K562 (cell line): ENCODE results near the gene SLC2A4. TPM values are rescaled to one million over a fixed set of nuclear protein-coding genes. Genes with fewer than 3 reads are reported as not detected.

Experiments used
- ARNT ChIP-seq, 2 experiments: fragments of 450-650 bp; IDR thresholded peaks; 2 replicates each; pipeline ENCODE4 v1.6.1; 2016; ENCODE audit warnings: mild to moderate bottlenecking in 1 of 2
- ATF7 ChIP-seq: fragments of 450-650 bp; IDR thresholded peaks from 2 replicates; pipeline ENCODE4 v1.7.1; 2014; ENCODE audit warnings: mild to moderate bottlenecking, moderate library complexity
- BDP1 ChIP-seq: IDR thresholded peaks from 3 replicates; pipeline ENCODE4 v1.6.1; 2011; ENCODE audit not compliant: insufficient read length, insufficient read depth
- EP300 ChIP-seq: IDR thresholded peaks from 2 replicates; pipeline ENCODE4 v1.6.1; 2012; ENCODE audit warnings: low read length, improper control_type of control experiment
- FOXK2 ChIP-seq, 2 experiments: fragments of 450-650 bp; IDR thresholded peaks in 1 of 2; conservative IDR thresholded peaks in 1 of 2; 2 replicates each; pipeline ENCODE4 v1.6.1; 2016; ENCODE audit warnings: low read depth in 2 of 2, mild to moderate bottlenecking in 1 of 2
- GABPB1 ChIP-seq: sonication (generic); formaldehyde crosslinking; IDR thresholded peaks from 2 replicates; pipeline ENCODE4 v1.8.0; 2022; ENCODE audit warnings: mild to moderate bottlenecking, missing genetic modification reagents
- GATAD2B ChIP-seq: fragments of 450-650 bp; IDR thresholded peaks from 2 replicates; pipeline ENCODE4 v1.6.1; 2017; ENCODE audit warnings: mild to moderate bottlenecking, borderline replicate concordance
- MAFK ChIP-seq: IDR thresholded peaks from 2 replicates; pipeline ENCODE4 v1.6.1; 2011; ENCODE audit warnings: low read length, improper control_type of control experiment
- MAZ ChIP-seq, 2 experiments: fragments of 450-650 bp in 1 of 2; sonication (generic) in 1 of 2; formaldehyde crosslinking; IDR thresholded peaks in 1 of 2; conservative IDR thresholded peaks in 1 of 2; 2 replicates each; pipeline versions ENCODE4 v1.4.0 to v1.5.0; 2020; ENCODE audit warnings: mild to moderate bottlenecking in 1 of 2, missing genetic modification reagents in 1 of 2
- MLLT1 ChIP-seq, 2 experiments: fragments of 450-650 bp; IDR thresholded peaks; 2 replicates each; pipeline ENCODE4 v1.6.1; 2016
- NFE2 ChIP-seq: IDR thresholded peaks from 2 replicates; pipeline ENCODE4 v1.6.1; 2014; ENCODE audit warnings: antibody characterized with exemption, low read depth
- NKRF ChIP-seq: fragments of 450-650 bp; IDR thresholded peaks from 2 replicates; pipeline ENCODE4 v1.6.1; 2016; ENCODE audit warnings: borderline replicate concordance
- NR2C2 ChIP-seq, 2 experiments: fragments of 200-800 bp in 1 of 2; sonication (Bioruptor generic) in 1 of 2; sonication (generic) in 1 of 2; formaldehyde crosslinking in 1 of 2; IDR thresholded peaks; 2 replicates each; pipeline versions ENCODE4 v1.6.1 to v1.8.0; 2016 to 2022; ENCODE audit warnings: mild to moderate bottlenecking in 1 of 2, missing compliant biosample characterization in 1 of 2, missing genetic modification characterization in 1 of 2, missing genetic modification reagents in 1 of 2
- PHF20 ChIP-seq: fragments of 450-650 bp; IDR thresholded peaks from 2 replicates; pipeline ENCODE4 v1.6.1; 2018; ENCODE audit not compliant: partially characterized antibody
- POLR2A ChIP-seq: fragments of 450-650 bp; conservative IDR thresholded peaks from 2 replicates; pipeline ENCODE4 v1.6.1; 2016
- POLR2H ChIP-seq: IDR thresholded peaks from 2 replicates; pipeline ENCODE4 v1.6.1; 2016; ENCODE audit warnings: missing genetic modification characterization, low read depth, mild to moderate bottlenecking, control low read depth, missing compliant biosample characterization, moderate library complexity
- SNIP1 ChIP-seq: fragments of 450-650 bp; IDR thresholded peaks from 2 replicates; pipeline ENCODE4 v1.7.1; 2017; ENCODE audit warnings: low read depth, mild to moderate bottlenecking
- SP1 ChIP-seq: sonication (generic); formaldehyde crosslinking; IDR thresholded peaks from 2 replicates; pipeline ENCODE4 v1.8.1; 2022; ENCODE audit warnings: mild to moderate bottlenecking, missing genetic modification reagents
- SRF ChIP-seq, 2 experiments: fragments of 250-450, 450-650 bp in 1 of 2; sonication (Bioruptor Pico) in 1 of 2; sonication (generic) in 1 of 2; formaldehyde crosslinking; IDR thresholded peaks; 2 replicates each; pipeline versions ENCODE4 v1.5.0 to v1.5.1; 2020 to 2022; ENCODE audit warnings: mild to moderate bottlenecking in 1 of 2, missing genetic modification reagents in 1 of 2
- TCF3 ChIP-seq: sonication (generic); formaldehyde crosslinking; IDR thresholded peaks from 2 replicates; pipeline ENCODE4 v1.4.0; 2020; ENCODE audit warnings: mild to moderate bottlenecking, missing genetic modification reagents
- U2AF2 ChIP-seq: fragments of 200-400 bp; formaldehyde crosslinking; optimal IDR thresholded peaks from 2 replicates; pipeline ENCODE3; 2017; ENCODE audit warnings: low read depth, mild to moderate bottlenecking, low read length
- ZBTB7A ChIP-seq: IDR thresholded peaks from 2 replicates; pipeline ENCODE4 v1.6.1; 2011; ENCODE audit warnings: low read depth, mild to moderate bottlenecking, low read length, moderate library complexity, borderline replicate concordance; ENCODE audit not compliant: control insufficient read depth
- ZNF274 ChIP-seq: IDR thresholded peaks from 2 replicates; pipeline ENCODE4 v1.6.1; 2011; ENCODE audit warnings: low read depth, mild to moderate bottlenecking, low read length, moderate library complexity, borderline replicate concordance
- ZNF79 ChIP-seq: fragments of 250-450 bp; sonication (Bioruptor Pico); IDR thresholded peaks from 2 replicates; pipeline ENCODE4 v1.4.0; 2020; ENCODE audit warnings: low read depth, mild to moderate bottlenecking, moderate library complexity
- polyA plus RNA-seq, 8 experiments: library from polyadenylated mRNA; depleted of rRNA in 4 of 8; stranded (reverse) in 5 of 8; unstranded in 3 of 8; fragments of >200 nt; fragmentation: Nextera tagmentation in 2 of 8; fragmentation: Illumina TruSeq in 1 of 8; extraction: Ambion mirVana in 2 of 8; extraction: Trizol in 1 of 8; gene quantifications; 2 replicates each; pipeline versions ENCODE4 v1.2.1 to v1.2.3, GENCODE V29; 2011 to 2014; ENCODE audit warnings: inconsistent platforms in 1 of 8, missing spikeins in 1 of 8
- total RNA-seq, 7 experiments: library from RNA; depleted of rRNA in 6 of 7; stranded (reverse); fragments of >200 nt in 6 of 7; fragmentation: Illumina TruSeq in 2 of 7; extraction: Trizol in 2 of 7; gene quantifications; 2 replicates each; pipeline versions ENCODE4 v1.2.1 to v1.2.3, GENCODE V29; 2011 to 2021; ENCODE audit warnings: low replicate concordance in 1 of 7
- TF ChIP-seq, protein P1 (sequence below): sonication (generic); formaldehyde crosslinking; IDR thresholded peaks from 2 replicates; pipeline ENCODE4 v1.8.1; 2022; ENCODE audit warnings: missing genetic modification reagents

The SLC2A4 gene
- total and polyA plus RNA-seq, 9 of the 15 experiments (the other 6 are each of a cell fraction or from before 2014, with no cell fraction given), result 0.74 to 3.5 (median 1.6) TPM

GRCh38 chr17:7306911-7307685 lies 25.6 kb downstream of the SLC2A4 start, which contains the start of gene EIF5A (continued):
- TF ChIP-seq POLR2A (peak; percentile 83), MAFK (no peak), ZNF274 (no peak), SNIP1 (peak; percentile 88), MLLT1 (IDR thresholded peaks at IDR 0.05) (peak in 1 of 2 experiments; percentile 96; a peak in 2 of 4 replicates), EP300 (no peak), BDP1 (no peak), GATAD2B (no peak), SP1 (peak; percentile 61), NR2C2 (CRISPR knock-in tag; IDR thresholded peaks at IDR 0.05) (no peak), NR2C2 (tag; IDR thresholded peaks at IDR 0.05) (peak; percentile 42; the same call in 1 of the 2 replicates), GABPB1 (CRISPR knock-in tag) (peak; percentile 54), FOXK2 (conservative IDR thresholded peaks at IDR 0.05 in 1 of 2, IDR thresholded peaks at IDR 0.05 in 1 of 2; ENCODE audit: low read depth in 2 of 2) (peak; percentile 76 to 85; a peak in 3 of 4 replicates), ZNF79 (no peak), TCF3 (CRISPR knock-in tag) (0 out of 2 replicates have a peak, but pooled peaks have one; percentile 8), ATF7 (peak; percentile 48; the same call in 1 of the 2 replicates), PHF20 (no peak), ZBTB7A (peak; percentile 16; the same call in 1 of the 2 replicates), ARNT (IDR thresholded peaks at IDR 0.05) (0 out of 4 replicates have a peak, but pooled peaks of 1 of the 2 experiments have one; percentile 3), U2AF2 (no peak), SRF (CRISPR knock-in tag; IDR thresholded peaks at IDR 0.05) (no peak), NKRF (peak; percentile 63; the same call in 1 of the 2 replicates), NFE2 (no peak), POLR2H (peak; percentile 86), MAZ (CRISPR knock-in tag; conservative IDR thresholded peaks at IDR 0.05 in 1 of 2, IDR thresholded peaks at IDR 0.05 in 1 of 2) (no peak)
- TF ChIP-seq, protein P1, sequence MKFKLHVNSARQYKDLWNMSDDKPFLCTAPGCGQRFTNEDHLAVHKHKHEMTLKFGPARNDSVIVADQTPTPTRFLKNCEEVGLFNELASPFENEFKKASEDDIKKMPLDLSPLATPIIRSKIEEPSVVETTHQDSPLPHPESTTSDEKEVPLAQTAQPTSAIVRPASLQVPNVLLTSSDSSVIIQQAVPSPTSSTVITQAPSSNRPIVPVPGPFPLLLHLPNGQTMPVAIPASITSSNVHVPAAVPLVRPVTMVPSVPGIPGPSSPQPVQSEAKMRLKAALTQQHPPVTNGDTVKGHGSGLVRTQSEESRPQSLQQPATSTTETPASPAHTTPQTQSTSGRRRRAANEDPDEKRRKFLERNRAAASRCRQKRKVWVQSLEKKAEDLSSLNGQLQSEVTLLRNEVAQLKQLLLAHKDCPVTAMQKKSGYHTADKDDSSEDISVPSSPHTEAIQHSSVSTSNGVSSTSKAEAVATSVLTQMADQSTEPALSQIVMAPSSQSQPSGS (CRISPR knock-in tag), result no peak
